T-helper 1 cell (primary cell): ENCODE results near the gene PSAP.

Experiments used
- DNase-seq, 5 donors: peaks; one replicate each; pipeline ENCODE4 v3.0.0-alpha.2; 2012 to 2020

Gene PSAP

DNA sequence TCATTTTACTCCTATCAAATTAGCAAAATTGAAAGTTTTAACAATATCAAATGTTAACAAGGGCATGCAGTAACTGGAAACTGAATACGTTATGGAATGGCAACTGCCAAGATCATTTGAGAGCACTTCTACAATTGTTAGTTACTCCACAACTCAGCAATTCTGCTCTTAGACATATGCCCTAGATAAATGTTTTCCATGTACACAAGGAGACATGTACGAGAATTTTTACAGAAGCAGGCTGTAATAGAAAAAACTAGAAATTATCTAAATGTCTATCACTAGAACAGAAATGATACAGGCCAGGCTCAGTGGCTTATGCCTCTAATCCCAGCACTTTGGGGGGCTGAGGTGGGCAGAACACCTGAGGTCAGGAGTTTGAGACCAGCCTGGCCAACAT is 7.0 kb downstream of the PSAP start:
- DNase-seq = no peak

DNA sequence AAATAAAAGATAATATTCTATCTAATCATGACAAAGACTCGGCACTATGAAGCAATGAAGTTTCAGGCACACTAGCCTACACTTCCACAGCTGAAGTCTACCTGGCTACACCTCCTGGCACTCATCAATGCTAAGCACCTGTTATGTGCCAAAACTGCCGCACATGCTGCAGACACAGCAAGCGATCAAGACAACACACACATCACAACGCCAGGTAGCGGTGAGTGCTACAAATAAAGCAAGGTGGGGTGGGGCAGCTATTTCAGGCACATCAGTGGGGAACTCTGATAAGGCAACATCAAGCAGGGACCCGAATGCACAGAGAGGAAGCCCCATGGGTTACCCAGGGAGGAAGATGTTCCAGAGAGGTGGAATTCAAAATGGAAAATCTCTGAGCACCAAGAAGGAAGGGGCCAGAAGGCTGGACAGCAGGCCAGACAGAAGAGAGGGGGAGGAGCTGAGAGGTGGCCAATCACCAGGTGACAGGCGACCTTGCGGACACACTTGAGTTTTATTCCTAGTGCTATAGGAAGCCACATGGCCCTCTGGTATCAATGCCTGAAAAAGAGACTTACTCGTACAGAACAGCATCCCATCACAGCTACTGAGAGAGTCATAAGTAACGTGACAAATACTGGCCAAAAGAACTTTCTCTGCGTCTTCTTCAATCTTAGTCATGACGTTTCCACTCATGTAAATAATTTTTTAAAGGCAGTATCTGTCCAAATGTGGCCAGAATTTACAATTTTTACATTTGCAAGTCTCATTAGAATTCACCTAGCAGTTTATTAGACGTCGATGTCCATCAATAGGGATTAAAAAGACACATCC is 8.0 kb downstream of the PSAP start:
- no peak for DNase-seq

DNA sequence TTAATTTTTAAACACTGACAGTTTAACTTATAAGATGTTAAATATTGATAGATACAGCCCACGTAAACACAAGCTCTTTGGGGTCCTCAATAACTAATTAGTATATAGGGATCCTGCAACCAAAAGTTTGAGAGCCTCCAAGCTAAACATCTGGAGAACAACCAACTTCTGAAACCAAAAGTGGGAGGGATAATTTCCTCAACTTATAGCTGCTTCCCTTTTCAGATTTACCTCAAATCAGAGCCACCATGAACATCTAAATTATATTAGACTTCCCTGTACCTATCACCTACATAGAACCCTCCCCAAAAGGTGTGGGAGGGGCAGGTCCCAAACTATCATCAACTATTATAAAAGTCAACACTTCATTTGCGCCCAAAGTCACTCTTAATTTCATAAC is 8.6 kb downstream of the PSAP start:
- DNase-seq = no peak

DNA sequence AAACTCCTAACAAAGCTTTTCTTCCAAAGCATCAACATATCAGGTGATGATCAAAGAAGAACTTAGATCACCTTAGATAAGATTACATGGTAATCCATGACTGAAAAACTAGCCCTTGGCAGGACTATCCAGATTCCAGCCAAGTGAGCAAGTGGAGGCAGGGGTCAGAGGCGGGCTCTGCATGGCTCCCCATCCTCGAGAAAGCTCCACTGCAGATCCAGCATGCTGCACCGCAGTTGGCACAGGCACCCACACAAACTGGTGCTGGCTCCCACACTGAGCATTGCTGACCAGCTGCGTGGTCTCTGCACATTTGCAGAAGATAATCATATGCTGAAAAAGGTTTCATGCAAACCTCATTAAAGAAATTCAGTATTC is 10.1 kb downstream of the PSAP start:
- DNase-seq = no peak

DNA sequence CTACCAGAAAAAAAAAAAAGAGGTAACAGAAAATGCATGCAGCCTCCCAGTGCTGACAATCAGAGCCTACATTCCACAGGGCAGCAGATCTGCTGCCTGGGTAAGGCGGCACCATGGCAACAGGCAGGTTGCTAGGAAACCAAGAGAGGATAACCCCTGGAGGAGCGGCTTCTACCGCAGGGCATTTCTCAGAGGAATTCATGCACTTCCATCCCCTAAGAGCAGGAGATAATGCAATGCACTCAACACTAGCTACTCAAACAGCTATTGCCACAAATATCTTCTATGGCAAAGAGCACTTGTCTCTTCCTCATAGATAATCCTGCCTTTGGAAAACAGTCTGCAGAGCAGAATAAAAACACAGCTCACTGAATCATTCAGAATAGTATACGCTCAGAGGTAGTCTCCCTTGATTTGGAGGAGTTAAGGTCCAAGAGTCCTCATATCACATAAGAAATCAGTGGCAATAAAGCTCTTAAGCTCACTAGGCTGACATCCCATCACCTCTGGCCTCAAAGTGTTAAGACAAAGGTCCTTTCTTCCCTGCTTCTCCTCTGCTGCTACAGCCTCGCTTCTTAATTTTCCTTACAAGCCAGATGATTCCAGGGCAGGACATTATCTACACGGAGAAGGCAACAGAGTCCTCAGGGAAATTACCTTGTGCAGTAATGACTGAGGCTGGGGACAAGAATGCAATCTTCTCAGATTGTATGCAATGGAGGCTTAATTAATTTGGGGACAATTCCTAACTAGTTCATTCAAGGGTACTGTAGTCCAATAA is 10.7 kb downstream of the PSAP start:
- DNase-seq = no peak

- no peak for DNase-seq
These were observed 12.5 kb downstream of the PSAP start for GRCh38 chr10:71838264-71839211.

DNA sequence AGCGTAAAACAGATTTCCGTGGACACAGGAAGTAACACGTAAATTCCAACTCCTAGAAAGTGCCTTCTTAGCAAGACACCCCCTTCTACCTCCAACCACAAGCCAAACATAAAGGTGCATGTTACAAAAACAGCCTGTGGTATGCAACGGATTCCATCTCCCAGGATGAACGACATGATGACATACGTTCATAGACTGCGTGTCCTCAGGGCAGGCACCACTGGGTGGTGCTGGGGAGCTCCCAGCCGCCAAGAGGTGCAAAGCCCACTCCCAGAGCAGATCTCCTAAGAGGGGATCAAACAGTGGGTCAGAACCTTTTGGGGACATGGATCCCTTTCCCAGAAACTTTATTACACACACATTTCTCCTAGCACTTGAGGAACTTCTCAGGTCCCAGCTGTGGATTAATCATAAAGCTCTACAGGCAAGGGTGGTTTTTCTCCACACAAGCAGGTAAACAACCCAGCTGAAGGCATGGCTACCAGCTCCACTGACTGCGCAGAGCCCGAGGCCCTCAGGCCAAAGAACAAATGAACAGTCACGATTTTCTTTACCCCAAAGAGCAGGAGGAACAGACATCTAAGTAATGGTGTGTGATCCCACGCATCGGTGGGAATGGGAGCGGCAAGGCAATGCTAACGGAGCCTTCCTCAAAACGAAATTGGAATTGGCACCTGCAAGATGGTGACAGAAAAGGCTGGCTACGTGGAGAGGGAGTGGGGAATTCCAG is 13.8 kb downstream of the PSAP start:
- DNase-seq = no peak

- no peak for DNase-seq
These were observed 14.5 kb downstream of the PSAP start for GRCh38 chr10:71836596-71836974.

- no peak for DNase-seq
These were observed 15.1 kb downstream of the PSAP start for GRCh38 chr10:71835671-71836595.

DNA sequence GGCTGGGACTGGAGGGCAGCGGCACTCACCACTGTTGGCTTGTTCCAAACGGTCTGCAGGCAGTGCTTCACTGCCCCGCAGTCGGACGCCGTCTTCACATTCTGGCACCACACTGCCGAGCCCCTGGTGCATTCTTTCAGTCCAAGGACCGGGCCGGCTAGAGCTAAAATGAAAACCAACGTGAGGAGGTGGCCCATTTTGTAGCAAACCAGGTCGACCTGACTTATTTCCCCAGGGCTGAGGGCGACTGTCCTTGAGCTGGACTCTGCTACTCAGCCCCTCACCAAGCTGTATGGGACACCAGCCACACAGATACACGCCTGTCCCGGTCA is 16.7 kb downstream of the PSAP start:
- DNase-seq = no peak

GRCh38 chr10:71833451-71834342 is 17.4 kb downstream of the PSAP start:
- DNase-seq = no peak

DNA sequence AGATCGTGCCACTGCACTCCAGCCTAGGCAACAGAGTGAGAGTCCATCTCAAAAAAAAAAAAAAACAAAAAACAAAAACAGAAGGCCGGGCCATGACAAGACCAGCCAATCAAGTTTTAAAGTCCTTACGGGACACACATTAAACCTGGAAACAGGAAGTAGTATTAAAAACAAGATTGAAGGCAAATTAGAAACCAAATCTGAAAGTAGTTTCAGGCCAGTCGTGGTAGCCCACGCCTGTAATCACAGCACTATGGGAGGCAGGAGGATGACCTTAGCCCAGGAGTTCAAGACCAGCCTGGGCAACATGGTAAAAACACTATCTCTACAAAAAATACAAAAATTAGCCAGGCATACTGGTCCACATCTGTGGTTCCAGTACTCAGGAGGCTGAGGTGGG is 18.1 kb downstream of the PSAP start:
- DNase-seq = peak in 1 of 5 donors; percentile 20

- DNase-seq = no peak
These were observed 19.2 kb downstream of the PSAP start for GRCh38 chr10:71831646-71832552.

GRCh38 chr10:71830726-71831125 is 20.3 kb downstream of the PSAP start:
- no peak for DNase-seq

DNA sequence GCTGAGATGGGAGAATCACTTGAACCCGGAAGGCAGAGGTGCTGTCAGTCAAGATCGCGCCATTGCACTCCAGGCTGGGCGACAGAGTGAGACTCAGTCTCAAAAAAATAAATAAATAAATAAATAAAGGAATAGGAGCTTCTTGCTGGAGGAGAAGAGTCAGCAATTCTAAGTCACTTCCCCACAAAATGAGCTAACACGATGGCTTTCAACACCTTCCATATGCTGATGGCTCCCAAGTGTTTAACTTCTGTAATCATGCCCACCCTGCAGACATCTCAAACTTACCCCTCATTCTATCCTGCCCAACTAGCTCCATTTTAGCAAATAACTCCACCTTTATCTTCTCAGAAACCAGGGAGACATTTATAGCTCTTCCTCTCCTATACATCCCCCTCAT is 21.2 kb downstream of the PSAP start:
- no peak for DNase-seq

- no peak for DNase-seq
These were observed 21.9 kb downstream of the PSAP start for GRCh38 chr10:71829171-71829570.

GRCh38 chr10:71828702-71829101 is 22.3 kb downstream of the PSAP start:
- DNase-seq = no peak

- DNase-seq = no peak
These were observed 23.2 kb downstream of the PSAP start for GRCh38 chr10:71827852-71828251.

- no peak for DNase-seq
These were observed 25.8 kb downstream of the PSAP start for GRCh38 chr10:71825217-71825616.
